ENCODE results near the gene SIX2. TPM values are rescaled to one million over a fixed set of nuclear protein-coding genes. Genes with fewer than 3 reads are reported as not detected.
A peak's percentile ranks its signal among the peaks of the same experiment; 100 is the strongest.

SIX2 gene
- total and polyA plus RNA-seq, 2 of the 8 experiments (the other 6 are each of a cell fraction or from before 2014, with no cell fraction given) = 0.47 to 1.0 TPM

GRCh38 chr2:45013229-45014015 is 4.2 kb upstream of the SIX2 start:
- DNase-seq (ENCODE audit: low read depth in 1 of 2, low spot score in 2 of 2) = peak in 1 of 2 experiments; percentile 69
- no peak overlapping the region for H3K14ac ChIP-seq (ENCODE audit: insufficient read length)
- FAIRE-seq = no peak
- peaks cover 6 to 15% of the 10 kb centered on the region in 2 experiments for H4K20me1 ChIP-seq (replicated peaks in 1 of 2; ENCODE audit: control insufficient read depth in 1 of 2, insufficient read depth in 2 of 2, low read length in 2 of 2)
- no peaks in the 10 kb centered on the region for H3K9me3 ChIP-seq (ENCODE audit: insufficient read depth in 2 of 2, low read depth in 1 of 2, low read length in 1 of 2)
- peak overlapping the region; percentile 74 to 98 for H3K4me2 ChIP-seq (ENCODE audit: insufficient read depth in 1 of 2, low read depth in 2 of 2, low read length in 2 of 2)
- H3K4ac ChIP-seq (replicated peaks; ENCODE audit: insufficient read length, low read depth, low read length) = no peak overlapping the region
- peaks cover 12% of the 10 kb centered on the region for H3K23me2 ChIP-seq (ENCODE audit: low read depth, low read length)
- peak overlapping the region in 1 of 4 experiments; percentile 4; a peak in 1 of 7 replicates for H3K9ac ChIP-seq (replicated peaks in 1 of 4; ENCODE audit: extremely low read depth in 1 of 4, low read depth in 3 of 4, low read length in 3 of 4)
- H3K36me3 ChIP-seq (ENCODE audit: control insufficient read depth in 2 of 4, insufficient read depth in 4 of 4, low read length in 3 of 4) = peaks cover 0 to 11% (median 0%) of the 10 kb centered on the region in 4 experiments; a peak in 1 of 8 replicates
- H3K27me3 ChIP-seq (replicated peaks in 1 of 4; ENCODE audit: control insufficient read depth in 3 of 4, extremely low read depth in 1 of 4, insufficient read depth in 3 of 4, low read length in 3 of 4) = peaks cover 36 to 58% (median 54%) of the 10 kb centered on the region in 4 experiments
- ChIA-PET POLR2A (ENCODE audit: partially characterized antibody) (interaction anchor here (0.7 to 2.7 kb wide), 5 partner anchors 10 to 597 kb away, joined by 3 to 20 read pairs (median 4); no protein-coding TSS in a partner anchor), CTCF (ENCODE audit: partially characterized antibody) (interaction anchor here (0.6 to 5.5 kb wide), 23 partner anchors 9 to 224 kb away, joined by 3 to 61 read pairs (median 4); no protein-coding TSS in a partner anchor)
- peaks cover 0 to 23% (median 13%) of the 10 kb centered on the region in 4 experiments; a peak in 6 of 7 replicates for H3K4me1 ChIP-seq (replicated peaks in 1 of 4; ENCODE audit: control insufficient read depth in 3 of 4, insufficient read depth in 4 of 4, low read length in 3 of 4)
- H3K56ac ChIP-seq (replicated peaks; ENCODE audit: insufficient read length, low read depth, low read length) = no peak overlapping the region
- H2BK5ac ChIP-seq (ENCODE audit: low read depth, low read length) = no peak overlapping the region
- H3K79me1 ChIP-seq (ENCODE audit: low read depth, low read length) = no peaks in the 10 kb centered on the region
- peak overlapping the region; percentile 53 to 68 (median 64) for H3K4me3 ChIP-seq (ENCODE audit: extremely low read depth in 1 of 4, insufficient read depth in 2 of 4, low read depth in 3 of 4, low read length in 4 of 4)
- no peak overlapping the region for H3K27ac ChIP-seq (ENCODE audit: low read depth, low read length)
- no peak overlapping the region for H4K91ac ChIP-seq (replicated peaks; ENCODE audit: insufficient read length, low read length)
- no peak overlapping the region for H4K5ac ChIP-seq (ENCODE audit: insufficient read length, low read depth, low read length)
- peak overlapping the region; percentile 60; the same call in 1 of the 2 replicates for H2BK12ac ChIP-seq (ENCODE audit: low read depth, low read length)
- no peak overlapping the region for H2BK20ac ChIP-seq (ENCODE audit: low read length)
- H2AFZ ChIP-seq (ENCODE audit: low read length) = peak overlapping the region; percentile 0; the same call in 1 of the 2 replicates
- no peak overlapping the region for H2AK5ac ChIP-seq (ENCODE audit: low read depth, low read length)
- WGBS, 2 experiments (ENCODE audit: extremely low coverage in 1 of 2, insufficient coverage in 1 of 2, insufficient read length in 1 of 2, insufficient replicate concordance in 2 of 2, low coverage in 1 of 2, low lambda C conversion rate in 2 of 2, missing lambda C conversion rate in 1 of 2) = 4% methylated on average over 47 of the region's 83 CpGs; no CpG with 5 or more reads in 1 of the 2 experiments
- H3K79me2 ChIP-seq (ENCODE audit: control insufficient read depth in 1 of 2, insufficient read depth in 2 of 2, low read length in 2 of 2) = no peaks in the 10 kb centered on the region
- no peak overlapping the region for H2BK120ac ChIP-seq (replicated peaks; ENCODE audit: low read depth, low read length)
- H3K18ac ChIP-seq (ENCODE audit: extremely low read depth, low read length) = peak overlapping the region; percentile 82
- no peak overlapping the region for H3K23ac ChIP-seq (ENCODE audit: insufficient read length)
- peak overlapping the region; percentile 81; the same call in 1 of the 2 replicates for H2BK15ac ChIP-seq (ENCODE audit: low read length)
- peak overlapping the region; percentile 62 for H4K8ac ChIP-seq (ENCODE audit: extremely low read depth, insufficient read depth, low read length)
- TF ChIP-seq MAFK (IDR thresholded peaks at IDR 0.05; ENCODE audit: low read depth, low read length) (no peak), EZH2 (IDR thresholded peaks at IDR 0.05; ENCODE audit: low read depth, low read length, severe bottlenecking) (peak; percentile 98), KDM4A (IDR thresholded peaks at IDR 0.05; ENCODE audit: low read depth, low read length, severe bottlenecking) (peak; percentile 92), RNF2 (IDR thresholded peaks at IDR 0.05; ENCODE audit: borderline replicate concordance, low read depth, low read length, missing control alignments, poor library complexity, severe bottlenecking) (peak; percentile 95), SUZ12 (IDR thresholded peaks at IDR 0.05; ENCODE audit: low read length) (peak; percentile 98), JUN (IDR thresholded peaks at IDR 0.05; ENCODE audit: low read depth, low read length) (no peak), CTCF (IDR thresholded peaks at IDR 0.05; ENCODE audit: control extremely low read depth in 1 of 3, insufficient read depth in 1 of 3, low read depth in 1 of 3, low read length in 3 of 3) (peak in 1 of 3 experiments; percentile 0; a peak in 1 of 4 replicates)
